GM18861 (cell line): ENCODE measurements around the gene SUMO2.
A peak's percentile ranks its signal among the peaks of the same experiment; 100 is the strongest.
"Not testable (repeated sequence)": the region's sequence is repeated elsewhere in the genome, so short reads cannot be mapped to it uniquely, and the experiment has no call there.

Source experiments
- ATAC-seq: cut with Tn5 transposase; IDR thresholded peaks from one replicate; pipeline ENCODE4 v1.9.1; 2021; ENCODE audit not compliant: unreplicated experiment

The SUMO2 gene

DNA sequence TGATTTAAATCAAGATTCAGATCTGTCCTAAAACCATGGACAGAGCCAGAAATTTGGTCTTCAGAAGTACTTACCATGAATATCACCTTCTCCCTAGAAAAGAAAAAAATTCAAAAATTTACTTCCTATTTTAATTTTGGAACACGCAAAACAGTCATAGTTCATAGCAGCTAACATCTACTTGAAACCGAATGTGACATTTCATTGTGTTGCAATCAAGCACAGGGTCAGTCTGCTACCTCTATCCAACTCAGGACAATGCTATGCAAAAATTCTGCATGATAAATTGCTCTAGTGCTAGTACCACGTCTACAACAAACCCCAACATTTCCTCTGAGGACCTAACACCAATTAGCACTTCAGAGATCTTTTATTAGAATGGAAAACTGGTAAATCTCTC is 36.2 kb downstream of the SUMO2 start:
- ATAC-seq: no peak

DNA sequence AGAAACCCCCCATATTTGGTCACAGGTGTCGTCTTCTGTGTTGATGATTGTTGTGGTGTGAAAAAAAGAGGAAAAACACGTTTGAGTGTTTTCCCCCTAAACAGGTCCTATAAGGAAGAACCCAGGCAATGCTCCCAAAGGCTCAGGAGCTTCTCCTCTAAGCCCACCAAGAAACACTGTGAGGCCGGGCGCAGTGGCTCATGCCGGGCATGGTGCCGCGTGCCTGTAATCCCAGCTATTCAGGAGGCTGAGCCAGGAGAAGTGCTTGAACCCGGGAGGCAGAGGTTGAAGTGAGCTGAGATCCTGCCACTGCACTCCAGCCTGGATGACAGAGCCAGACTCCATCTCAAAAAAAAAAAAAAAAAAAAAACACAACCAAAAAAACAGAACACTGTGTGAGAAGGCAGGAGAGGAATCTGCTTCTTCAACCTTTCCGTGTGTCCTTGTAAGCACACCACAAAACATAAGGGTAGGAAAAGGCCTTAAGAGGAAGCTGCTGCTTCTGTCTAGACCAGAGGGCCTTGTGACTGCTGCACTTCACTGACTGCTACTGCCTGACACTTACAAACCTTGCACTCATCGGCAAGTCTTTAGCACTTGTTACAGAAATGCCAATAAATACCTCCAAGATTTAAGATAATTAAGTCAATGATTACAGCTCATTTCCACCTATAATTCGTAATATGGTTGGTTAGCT is 37.8 kb downstream of the SUMO2 start:
- no peak for ATAC-seq

GRCh38 chr17:75142236-75142971 is 40.4 kb downstream of the SUMO2 start:
- no peak for ATAC-seq

DNA sequence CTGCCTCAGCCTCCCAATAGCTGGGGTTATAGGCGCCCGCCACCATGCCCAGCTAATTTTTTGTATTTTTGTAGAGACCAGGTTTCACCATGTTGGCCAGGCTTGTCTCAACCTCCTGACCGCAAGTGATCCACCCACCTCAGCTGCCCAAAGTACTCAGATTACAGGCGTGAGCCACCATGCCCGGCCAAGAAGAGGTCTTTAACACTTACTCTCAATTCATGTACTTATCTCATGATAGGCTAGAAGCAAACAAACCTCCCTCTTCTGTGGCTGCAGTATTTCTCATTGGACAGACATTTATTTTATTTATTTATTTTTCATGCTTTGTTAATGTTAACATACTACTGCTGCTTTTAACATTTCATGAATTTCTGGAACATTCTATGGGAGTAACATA is 44.2 kb downstream of the SUMO2 start:
- no peak for ATAC-seq

GRCh38 chr17:75137762-75138161 is 45.0 kb downstream of the SUMO2 start:
- not testable (repeated sequence) for ATAC-seq

DNA sequence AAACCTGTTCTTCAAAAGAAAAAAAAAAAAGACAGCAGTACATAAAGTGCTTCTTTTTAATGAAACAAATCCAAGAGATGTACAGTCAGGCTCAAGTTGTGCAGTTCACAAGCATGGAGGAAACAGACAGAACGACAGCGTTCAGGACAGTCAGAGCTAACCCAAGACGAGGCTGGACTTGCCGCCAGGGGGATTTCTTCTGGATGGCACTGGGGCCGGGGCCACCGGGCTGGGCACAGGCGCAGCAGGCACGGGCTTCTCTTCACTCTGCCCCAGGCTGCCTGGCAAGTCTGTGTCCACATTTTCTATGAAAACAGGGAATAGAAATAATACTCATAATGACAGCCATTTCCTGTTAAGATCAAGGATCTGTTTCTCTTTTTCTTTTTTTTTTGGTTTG is 46.8 kb downstream of the SUMO2 start:
- no peak for ATAC-seq

GRCh38 chr17:75135452-75135851 is 47.3 kb downstream of the SUMO2 start:
- ATAC-seq: no peak

DNA sequence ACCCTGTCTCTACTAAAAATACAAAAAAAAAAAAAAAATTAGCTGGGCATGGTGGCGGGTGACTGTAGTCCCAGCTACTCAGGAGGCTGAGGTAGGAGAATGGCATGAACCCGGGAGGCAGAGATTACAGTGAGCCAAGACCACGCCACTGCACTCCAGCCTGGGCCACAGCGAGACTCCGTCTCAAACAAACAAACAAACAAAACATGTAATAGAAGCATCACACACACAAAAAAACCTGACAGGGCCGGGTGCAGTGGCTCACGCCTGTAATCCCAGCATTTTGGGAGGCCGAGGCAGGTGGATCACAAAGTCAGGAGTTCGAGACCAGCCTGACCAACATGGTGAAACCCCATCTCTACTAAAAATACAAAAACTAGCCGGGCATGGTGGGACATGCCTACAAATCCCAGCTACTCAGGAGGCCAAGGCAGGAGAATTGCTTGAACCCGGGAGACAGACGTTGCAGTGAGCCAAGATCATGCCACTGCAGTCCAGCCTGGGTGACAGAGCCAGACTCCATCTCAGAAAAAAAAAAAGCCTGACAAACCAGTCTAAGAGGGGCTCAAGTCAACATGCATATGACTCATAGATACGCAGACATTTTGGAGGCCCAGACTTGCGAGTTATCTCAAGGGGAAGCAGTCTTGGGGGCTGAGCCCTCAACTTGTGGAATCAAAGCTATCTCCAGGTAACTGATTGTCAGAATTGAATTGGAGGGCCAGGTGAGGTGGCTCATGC is 49.0 kb downstream of the SUMO2 start:
- ATAC-seq: not testable (repeated sequence)

DNA sequence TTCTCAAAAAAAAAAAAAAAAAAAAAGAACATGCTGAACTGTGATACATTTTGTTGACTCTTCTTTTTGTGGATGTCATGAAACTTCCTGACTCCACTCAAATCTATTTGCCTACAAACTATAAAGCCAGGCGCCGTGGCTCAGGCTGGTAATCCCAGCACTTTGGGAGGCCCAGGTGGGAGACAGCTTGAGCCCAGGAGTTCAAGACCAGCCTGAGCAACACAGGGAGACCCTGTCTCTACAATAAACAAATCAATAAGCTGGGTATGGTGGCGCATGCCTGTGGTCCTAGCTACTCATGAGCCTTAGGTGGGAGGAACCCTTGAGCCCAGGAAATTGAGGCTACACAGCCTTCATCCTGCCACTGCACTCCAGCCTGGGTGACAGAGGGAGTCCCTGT is 49.8 kb downstream of the SUMO2 start:
- ATAC-seq: no peak

GRCh38 chr17:75132018-75133000 is 50.5 kb downstream of the SUMO2 start:
- ATAC-seq: not testable (repeated sequence)

- ATAC-seq: peak; percentile 66
Measured at GRCh38 chr17:75131278-75132017, 51.3 kb downstream of the SUMO2 start, which contains the start of gene NT5C. NT5C (minus strand) TSS chr17:75131742; CDS start chr17:75131707, 35 bp downstream.

DNA sequence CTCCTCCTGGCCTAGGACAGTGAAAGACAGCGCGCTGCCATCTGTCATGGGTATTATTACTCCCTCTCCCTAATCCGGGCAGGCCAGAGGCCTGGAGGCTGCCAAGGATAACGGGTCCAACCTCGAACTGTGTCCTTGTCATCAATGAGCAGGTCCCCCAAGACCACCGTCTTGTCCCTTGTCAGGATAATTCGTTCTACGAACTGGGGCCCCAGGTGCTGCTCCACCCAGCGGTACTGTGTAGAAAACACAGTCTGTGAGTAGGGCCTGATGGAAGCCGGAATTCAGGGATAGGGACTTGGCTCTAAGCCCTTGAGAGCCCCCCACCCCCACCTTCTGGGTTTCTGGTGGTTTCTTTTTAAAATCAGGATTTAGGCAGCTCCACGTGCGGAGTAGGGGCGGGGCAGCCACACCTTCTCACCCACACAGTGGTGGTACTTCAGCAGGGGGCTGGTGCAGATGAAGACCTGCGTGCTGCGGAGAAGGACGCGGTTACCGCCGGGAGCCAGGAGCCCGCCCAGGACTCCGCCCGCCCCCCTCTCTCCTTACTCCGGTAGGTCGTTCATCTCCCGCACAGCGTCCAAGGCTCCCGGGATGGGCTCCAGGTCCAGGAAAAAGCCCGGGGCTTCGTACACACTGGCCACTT is 52.0 kb downstream of the SUMO2 start:
- ATAC-seq: no peak

DNA sequence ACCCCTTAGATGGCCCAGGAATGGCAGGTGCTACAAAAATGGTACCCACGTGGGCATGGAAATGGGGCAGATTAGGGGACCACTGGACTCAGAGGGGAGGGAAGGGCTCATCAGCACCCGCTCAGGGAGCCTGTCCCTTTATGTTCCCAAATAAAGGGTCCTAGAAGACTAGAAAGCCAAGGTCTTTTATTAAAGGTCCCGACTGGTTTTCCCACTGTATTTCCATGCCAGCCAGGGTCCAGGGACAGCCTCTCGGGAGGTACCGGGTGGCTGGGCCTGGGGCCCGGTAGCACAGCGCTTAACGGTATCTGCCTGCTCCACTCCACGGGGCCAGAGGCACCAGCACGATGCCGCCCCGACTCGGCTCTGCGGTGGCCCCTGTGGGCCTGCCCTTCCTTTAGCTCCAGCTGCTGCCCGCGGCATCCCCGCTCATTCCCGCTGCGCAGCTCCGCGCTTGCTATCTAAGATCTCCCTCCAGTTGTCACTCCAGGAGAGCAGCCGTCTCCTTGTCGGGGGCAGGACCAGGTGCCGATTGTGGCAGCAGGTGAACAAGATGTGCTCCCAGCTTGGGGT is 52.6 kb downstream of the SUMO2 start:
- no peak for ATAC-seq

DNA sequence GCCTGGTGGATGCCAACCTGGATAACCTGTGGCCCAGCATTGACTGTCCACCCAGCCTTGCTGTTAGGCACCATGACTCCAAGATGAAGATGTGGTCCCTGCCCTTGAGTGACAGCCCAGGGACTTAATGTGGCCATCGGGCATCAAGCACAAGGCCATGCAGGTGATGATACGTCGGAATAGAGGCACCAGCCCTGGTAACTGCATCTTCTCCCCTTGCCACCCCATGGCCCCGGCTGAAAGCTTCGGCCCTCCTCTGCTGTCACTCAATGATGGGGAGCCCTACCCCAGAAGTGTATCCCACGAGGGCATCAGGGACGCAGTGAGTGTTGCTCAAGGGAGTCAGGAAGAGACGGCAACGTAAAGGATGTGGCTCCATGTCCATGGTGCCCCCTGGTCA is 53.2 kb downstream of the SUMO2 start:
- ATAC-seq: no peak

- ATAC-seq: no peak
Measured at GRCh38 chr17:75128694-75129505, 53.9 kb downstream of the SUMO2 start.

- ATAC-seq: not testable (repeated sequence)
Measured at GRCh38 chr17:75127936-75128335, 54.8 kb downstream of the SUMO2 start.

DNA sequence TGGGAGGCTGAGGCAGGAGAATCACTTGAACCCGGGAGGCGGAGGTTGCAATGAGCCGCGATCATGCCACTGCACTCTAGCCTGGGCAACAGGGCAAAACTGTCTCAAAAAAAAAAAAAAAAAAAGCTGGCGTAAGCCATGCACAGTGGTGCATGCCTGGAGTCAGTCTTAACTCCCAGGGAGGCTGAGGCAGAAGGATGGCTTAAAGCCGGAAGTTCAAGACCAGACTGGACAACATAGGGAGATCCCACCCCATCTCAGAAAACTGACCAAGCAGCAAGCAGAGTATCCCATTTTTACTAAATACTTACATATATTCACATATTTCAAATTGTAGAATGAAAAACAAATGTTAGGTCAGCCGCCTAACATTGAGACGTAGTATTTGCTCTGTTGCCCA is 55.8 kb downstream of the SUMO2 start:
- ATAC-seq: no peak

DNA sequence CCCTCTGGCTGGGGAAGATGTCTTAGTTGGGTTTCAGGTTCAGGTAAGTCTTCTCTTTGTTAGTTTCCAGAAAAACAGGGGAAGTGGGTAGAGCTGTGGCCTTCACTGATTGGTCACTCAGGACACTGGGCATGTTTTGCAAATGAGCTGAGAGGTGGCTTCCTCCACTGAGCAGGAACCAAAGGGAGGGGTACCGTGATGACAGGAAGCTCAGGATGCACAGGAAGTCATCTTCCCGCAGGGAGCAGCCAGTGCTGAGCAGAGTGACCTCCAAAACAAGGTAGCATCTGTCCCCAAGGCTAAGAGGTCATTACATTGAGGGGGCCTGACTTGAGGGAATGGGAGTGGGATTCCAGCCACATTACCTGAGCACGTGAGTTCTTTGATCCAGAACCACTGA is 56.8 kb downstream of the SUMO2 start:
- no peak for ATAC-seq
